Stimulated activated CD4-positive, alpha-beta T cell treated with anti-CD3 and anti-CD28 coated beads, Interleukin-15, amount 100 ng/mL, for 48 hours (primary cell): ENCODE data around the gene NATD1.
"Not testable (repeated sequence)": the region's sequence is repeated elsewhere in the genome, so short reads cannot be mapped to it uniquely, and the experiment has no call there.

ENCODE experiments used
- DNase-seq, 2 donors: peaks; one replicate each; pipeline ENCODE4 v3.0.0-alpha.2; 2020; ENCODE audit warnings: low read depth in 2 of 2

The NATD1 gene

DNA sequence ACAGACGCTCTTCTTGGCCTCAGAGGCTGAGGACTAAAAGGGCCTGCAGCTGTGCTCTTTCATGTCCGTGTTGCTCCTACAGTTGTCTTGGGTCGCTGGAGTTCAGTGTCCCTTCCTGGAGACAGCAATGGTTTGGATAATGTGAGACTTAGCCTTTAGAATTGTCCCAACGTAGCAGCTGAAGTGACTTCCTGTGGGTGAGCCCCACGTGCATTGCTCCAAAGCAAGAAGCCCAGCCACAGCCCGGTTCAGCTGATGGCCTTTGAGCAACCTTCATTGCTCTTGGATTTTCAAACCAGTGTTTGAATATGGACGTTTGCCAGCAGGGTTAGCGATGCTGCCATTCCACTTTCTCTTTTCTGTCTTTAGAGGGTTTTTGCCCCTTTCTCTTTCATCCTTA lies 59.0 kb downstream of the NATD1 start:
- DNase-seq: no peak

DNA sequence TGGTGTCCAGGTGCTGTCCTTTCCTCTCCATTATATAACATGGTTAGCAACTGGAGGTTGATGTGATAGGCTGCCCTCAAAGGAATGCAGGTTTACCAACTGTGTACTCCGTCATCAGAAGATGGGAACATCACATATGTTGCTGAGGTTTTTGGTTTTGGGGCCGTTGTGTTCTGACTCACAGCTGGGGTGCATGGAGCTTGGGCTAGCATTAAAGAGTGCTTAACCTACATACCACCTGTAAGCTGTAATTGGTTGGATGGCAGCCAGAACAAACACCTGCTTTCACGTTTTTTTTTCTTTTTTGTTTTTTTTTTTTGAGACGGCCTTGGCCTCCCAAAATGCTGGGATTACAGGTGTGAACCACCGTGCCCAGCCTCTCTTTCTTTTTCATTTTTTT lies 60.2 kb downstream of the NATD1 start:
- DNase-seq: no peak

- not testable (repeated sequence) for DNase-seq
Measured at GRCh38 chr17:21192414-21192813, 60.8 kb downstream of the NATD1 start.

- no peak for DNase-seq
Measured at GRCh38 chr17:21191698-21192097, 61.5 kb downstream of the NATD1 start.

- DNase-seq: no peak
Measured at GRCh38 chr17:21190078-21190477, 63.1 kb downstream of the NATD1 start.

DNA sequence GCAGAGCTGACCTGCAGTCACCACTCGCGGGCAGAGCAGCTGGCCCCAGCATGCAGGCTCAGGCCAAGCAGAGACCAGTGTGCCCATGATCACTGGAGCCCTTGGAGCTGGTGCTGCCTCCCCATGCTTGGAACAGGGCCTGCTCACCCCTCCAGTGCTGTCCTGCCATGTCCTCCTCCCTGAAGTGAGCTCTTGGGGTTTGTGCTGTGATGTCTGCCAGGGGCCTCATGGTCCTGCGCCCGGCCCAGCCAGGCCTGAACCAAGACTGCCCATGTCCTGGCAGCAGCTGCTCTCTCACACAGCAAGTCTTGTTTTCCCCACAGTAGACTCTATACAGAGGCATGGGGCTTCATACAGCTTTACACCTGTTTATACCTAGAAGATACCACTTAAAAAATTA lies 63.8 kb downstream of the NATD1 start:
- DNase-seq: no peak
